ENCODE data around the gene SYT14. TPM values are rescaled to one million over a fixed set of nuclear protein-coding genes. Genes with fewer than 3 reads are reported as not detected.

SYT14 gene
- total RNA-seq, 1 experiment from 2014 or later = 0.07 TPM

DNA sequence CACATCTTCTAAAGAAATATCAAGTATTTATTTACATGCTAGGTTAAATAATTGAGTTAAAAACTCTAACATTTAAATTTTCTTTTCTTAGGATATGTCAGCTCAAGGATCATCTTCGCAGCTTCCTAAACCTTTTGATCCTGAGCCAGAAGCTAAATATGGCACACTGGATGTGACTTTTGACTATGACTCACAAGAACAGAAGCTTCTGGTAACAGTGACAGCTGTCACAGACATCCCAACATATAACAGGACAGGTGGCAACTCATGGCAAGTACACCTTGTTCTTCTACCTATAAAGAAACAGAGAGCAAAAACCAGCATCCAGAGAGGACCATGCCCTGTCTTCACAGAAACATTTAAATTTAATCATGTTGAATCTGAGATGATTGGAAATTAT is 161.9 kb downstream of the SYT14 start:
- no peak overlapping the region for H3K9ac ChIP-seq (ENCODE audit: low read length)
- TF ChIP-seq ATF3 (IDR thresholded peaks at IDR 0.05) (no peak), EZH2phosphoT487 (IDR thresholded peaks at IDR 0.05; ENCODE audit: borderline replicate concordance) (no peak), EGR1 (IDR thresholded peaks at IDR 0.05; ENCODE audit: low read depth) (no peak), CEBPB (IDR thresholded peaks at IDR 0.05; ENCODE audit: low read depth) (no peak), EZH2 (IDR thresholded peaks at IDR 0.05) (no peak), JUND (IDR thresholded peaks at IDR 0.05) (no peak), SP1 (IDR thresholded peaks at IDR 0.05; ENCODE audit: low read depth) (no peak), POLR2AphosphoS5 (IDR thresholded peaks at IDR 0.05; ENCODE audit: low read depth, low read length) (no peak), ZNF274 (IDR thresholded peaks at IDR 0.05; ENCODE audit: low read depth, low read length) (no peak), TCF7L2 (IDR thresholded peaks at IDR 0.05; ENCODE audit: borderline replicate concordance, extremely low read depth, insufficient read depth, insufficient read length) (no peak)
- TF ChIP-seq, protein P1, sequence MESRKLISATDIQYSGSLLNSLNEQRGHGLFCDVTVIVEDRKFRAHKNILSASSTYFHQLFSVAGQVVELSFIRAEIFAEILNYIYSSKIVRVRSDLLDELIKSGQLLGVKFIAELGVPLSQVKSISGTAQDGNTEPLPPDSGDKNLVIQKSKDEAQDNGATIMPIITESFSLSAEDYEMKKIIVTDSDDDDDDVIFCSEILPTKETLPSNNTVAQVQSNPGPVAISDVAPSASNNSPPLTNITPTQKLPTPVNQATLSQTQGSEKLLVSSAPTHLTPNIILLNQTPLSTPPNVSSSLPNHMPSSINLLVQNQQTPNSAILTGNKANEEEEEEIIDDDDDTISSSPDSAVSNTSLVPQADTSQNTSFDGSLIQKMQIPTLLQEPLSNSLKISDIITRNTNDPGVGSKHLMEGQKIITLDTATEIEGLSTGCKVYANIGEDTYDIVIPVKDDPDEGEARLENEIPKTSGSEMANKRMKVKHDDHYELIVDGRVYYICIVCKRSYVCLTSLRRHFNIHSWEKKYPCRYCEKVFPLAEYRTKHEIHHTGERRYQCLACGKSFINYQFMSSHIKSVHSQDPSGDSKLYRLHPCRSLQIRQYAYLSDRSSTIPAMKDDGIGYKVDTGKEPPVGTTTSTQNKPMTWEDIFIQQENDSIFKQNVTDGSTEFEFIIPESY (IDR thresholded peaks at IDR 0.05; ENCODE audit: extremely low read depth, insufficient replicate concordance, low read length) = no peak
- TF ChIP-seq, protein P2, sequence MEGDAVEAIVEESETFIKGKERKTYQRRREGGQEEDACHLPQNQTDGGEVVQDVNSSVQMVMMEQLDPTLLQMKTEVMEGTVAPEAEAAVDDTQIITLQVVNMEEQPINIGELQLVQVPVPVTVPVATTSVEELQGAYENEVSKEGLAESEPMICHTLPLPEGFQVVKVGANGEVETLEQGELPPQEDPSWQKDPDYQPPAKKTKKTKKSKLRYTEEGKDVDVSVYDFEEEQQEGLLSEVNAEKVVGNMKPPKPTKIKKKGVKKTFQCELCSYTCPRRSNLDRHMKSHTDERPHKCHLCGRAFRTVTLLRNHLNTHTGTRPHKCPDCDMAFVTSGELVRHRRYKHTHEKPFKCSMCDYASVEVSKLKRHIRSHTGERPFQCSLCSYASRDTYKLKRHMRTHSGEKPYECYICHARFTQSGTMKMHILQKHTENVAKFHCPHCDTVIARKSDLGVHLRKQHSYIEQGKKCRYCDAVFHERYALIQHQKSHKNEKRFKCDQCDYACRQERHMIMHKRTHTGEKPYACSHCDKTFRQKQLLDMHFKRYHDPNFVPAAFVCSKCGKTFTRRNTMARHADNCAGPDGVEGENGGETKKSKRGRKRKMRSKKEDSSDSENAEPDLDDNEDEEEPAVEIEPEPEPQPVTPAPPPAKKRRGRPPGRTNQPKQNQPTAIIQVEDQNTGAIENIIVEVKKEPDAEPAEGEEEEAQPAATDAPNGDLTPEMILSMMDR (IDR thresholded peaks at IDR 0.05 in 2 of 3, conservative IDR thresholded peaks at IDR 0.05 in 1 of 3; ENCODE audit: borderline replicate concordance in 1 of 3, insufficient read depth in 1 of 3, low read depth in 2 of 3, low read length in 2 of 3) = no peak
- no peaks in the 10 kb centered on the region for H3K9me2 ChIP-seq (ENCODE audit: insufficient read depth)
- ChIA-PET CTCF (no interaction called here), POLR2A (no interaction called here), RAD21 (ENCODE audit: low non-redundant PET in 1 of 2, low total read pairs in 2 of 2, uncharacterized antibody in 2 of 2, unreplicated experiment in 2 of 2) (no interaction called here)
- no peak overlapping the region for H3K27ac ChIP-seq (ENCODE audit: low read depth, low read length)
- H3K36me3 ChIP-seq (ENCODE audit: control insufficient read depth in 1 of 2, insufficient read depth in 2 of 2, low read length in 2 of 2) = no peaks in the 10 kb centered on the region
- DNase-seq (ENCODE audit: low read depth, low spot score) (no peak), ATAC-seq (no peak)
- intact Hi-C loops (cut with micrococcal nuclease) = no loop called here
- no peaks in the 10 kb centered on the region for H3K4me1 ChIP-seq (ENCODE audit: control insufficient read depth in 1 of 2, insufficient read depth in 2 of 2, low read length in 2 of 2)
- H3K4me3 ChIP-seq (replicated peaks in 1 of 2; ENCODE audit: low read depth in 1 of 2, low read length in 2 of 2) = no peak overlapping the region
- no peaks in the 10 kb centered on the region; the same call in 1 of the 2 replicates for H4K20me1 ChIP-seq (ENCODE audit: insufficient read depth)
- H3K4me2 ChIP-seq (ENCODE audit: low read length) = no peak overlapping the region
- no TSS peak for BruUV-seq (replicated peaks)
- H3K79me2 ChIP-seq (ENCODE audit: insufficient read depth, low read length) = no peaks in the 10 kb centered on the region
- no peaks in the 10 kb centered on the region for H3K9me3 ChIP-seq (ENCODE audit: control insufficient read depth in 1 of 2, insufficient read depth in 1 of 2, low read depth in 1 of 2, low read length in 2 of 2)
- no peak overlapping the region for H2AFZ ChIP-seq (ENCODE audit: low read depth, low read length, poor library complexity, severe bottlenecking)
- peaks cover 52% of the 10 kb centered on the region for H3K27me3 ChIP-seq (ENCODE audit: insufficient read depth, low read length)

Data from HCT116 (cell line).